GM18498 (cell line): ENCODE measurements around the gene CHCHD10.

Experiments
- ATAC-seq: cut with Tn5 transposase; IDR thresholded peaks from one replicate; pipeline ENCODE4 v1.9.1; 2021; ENCODE audit warnings: mild to moderate bottlenecking, moderate library complexity; ENCODE audit not compliant: unreplicated experiment

CHCHD10 gene

GRCh38 chr22:23787910-23788309, 20.1 kb upstream of the CHCHD10 start:
- no peak for ATAC-seq

- no peak for ATAC-seq
Observed at GRCh38 chr22:23787600-23787896, 19.8 kb upstream of the CHCHD10 start.

GRCh38 chr22:23786752-23787599, 19.2 kb upstream of the CHCHD10 start, which contains the start of gene SMARCB1:
Gene SMARCB1, plus strand, starts transcription at chr22:23786966. Its CDS starts 204 bp downstream, at chr22:23787170.
- peak; percentile 66 for ATAC-seq

- no peak for ATAC-seq
Observed at GRCh38 chr22:23786261-23786710, 18.5 kb upstream of the CHCHD10 start.

GRCh38 chr22:23784215-23784732, 16.5 kb upstream of the CHCHD10 start:
- no peak for ATAC-seq

DNA sequence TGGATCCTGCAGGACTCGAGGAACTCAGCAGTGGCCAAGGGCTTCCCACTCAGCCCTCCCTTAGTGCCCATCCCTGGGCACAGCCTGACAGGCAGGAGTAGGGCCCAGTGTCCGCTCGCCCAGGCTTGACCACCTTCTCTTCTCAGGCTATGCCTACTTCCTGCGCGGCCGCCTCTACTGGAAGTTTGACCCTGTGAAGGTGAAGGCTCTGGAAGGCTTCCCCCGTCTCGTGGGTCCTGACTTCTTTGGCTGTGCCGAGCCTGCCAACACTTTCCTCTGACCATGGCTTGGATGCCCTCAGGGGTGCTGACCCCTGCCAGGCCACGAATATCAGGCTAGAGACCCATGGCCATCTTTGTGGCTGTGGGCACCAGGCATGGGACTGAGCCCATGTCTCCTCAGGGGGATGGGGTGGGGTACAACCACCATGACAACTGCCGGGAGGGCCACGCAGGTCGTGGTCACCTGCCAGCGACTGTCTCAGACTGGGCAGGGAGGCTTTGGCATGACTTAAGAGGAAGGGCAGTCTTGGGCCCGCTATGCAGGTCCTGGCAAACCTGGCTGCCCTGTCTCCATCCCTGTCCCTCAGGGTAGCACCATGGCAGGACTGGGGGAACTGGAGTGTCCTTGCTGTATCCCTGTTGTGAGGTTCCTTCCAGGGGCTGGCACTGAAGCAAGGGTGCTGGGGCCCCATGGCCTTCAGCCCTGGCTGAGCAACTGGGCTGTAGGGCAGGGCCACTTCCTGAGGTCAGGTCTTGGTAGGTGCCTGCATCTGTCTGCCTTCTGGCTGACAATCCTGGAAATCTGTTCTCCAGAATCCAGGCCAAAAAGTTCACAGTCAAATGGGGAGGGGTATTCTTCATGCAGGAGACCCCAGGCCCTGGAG, 15.7 kb upstream of the CHCHD10 start:
- no peak for ATAC-seq

DNA sequence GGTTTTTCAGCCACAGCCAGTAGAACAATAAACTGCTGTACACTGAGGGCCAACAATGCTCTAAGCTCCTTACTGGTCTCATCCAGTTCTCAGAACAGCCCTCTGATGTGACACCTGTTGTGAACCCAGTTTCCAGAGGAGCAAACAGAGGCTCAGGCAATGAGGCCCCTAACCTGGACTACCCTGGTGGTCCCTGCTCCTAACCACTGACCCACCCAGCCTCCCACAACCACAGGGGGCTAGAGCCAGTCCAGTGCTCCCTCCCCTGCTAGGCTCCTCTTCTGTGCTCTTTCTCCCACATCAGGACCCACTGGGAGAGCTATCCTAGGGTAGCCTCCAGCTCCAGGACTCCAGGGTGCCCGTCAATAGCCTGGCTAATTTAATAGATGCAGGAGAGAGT, 14.9 kb upstream of the CHCHD10 start:
- ATAC-seq: no peak

GRCh38 chr22:23782252-23782651, 14.5 kb upstream of the CHCHD10 start:
- no peak for ATAC-seq

DNA sequence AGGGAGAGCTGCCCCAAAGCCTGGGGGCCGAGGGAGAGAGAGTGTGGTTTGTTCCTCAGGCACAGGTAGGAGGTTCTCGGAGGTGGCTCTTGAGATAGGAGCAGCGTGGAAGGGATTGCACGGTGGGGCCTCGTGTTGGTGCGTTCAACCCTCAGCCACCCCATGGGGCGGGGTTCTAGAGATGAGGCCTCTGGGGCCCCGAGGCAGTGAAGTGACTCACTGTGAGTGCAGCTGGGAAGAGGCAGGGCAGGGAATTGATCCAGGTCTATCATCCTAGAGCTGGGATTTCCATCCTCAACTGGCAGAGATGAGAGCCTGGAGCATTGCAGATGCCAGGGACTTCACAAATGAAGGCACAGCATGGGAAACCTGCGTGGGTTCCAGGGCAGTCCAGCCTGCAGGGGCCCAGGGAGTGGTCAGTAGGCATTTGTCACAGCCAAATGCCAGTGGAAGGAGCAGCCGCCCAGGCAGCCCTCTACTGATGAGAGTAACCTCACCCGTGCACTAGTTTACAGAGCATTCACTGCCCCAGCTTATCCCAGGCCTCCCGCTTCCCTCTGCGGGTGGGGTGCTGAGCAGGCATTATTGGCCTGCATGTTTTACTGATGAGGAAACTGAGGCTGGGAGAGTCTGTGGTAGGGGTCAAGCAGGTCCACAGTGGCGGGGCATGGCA, 13.9 kb upstream of the CHCHD10 start:
- ATAC-seq: no peak

GRCh38 chr22:23781065-23781464, 13.3 kb upstream of the CHCHD10 start:
- no peak for ATAC-seq

GRCh38 chr22:23780146-23780748, 12.5 kb upstream of the CHCHD10 start:
- ATAC-seq: no peak

DNA sequence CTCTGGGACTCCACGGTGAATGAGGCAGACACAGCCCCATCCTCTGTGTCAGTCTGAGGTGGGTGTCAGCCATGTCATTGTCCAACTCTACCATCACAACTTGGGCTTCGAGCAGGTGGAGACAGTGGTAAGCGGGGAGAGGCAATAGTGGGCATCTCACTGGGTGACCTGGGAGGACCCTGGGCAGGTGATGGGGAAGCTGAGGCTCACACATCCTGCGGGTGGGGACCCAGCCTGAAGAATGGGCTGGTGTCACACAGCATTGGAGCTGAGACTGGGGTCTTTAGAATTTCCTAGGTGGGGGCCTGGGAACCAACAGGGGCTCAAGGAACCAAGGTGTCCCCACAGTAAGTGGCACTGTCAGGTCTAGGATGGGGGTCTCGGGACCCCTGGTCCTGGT, 12.0 kb upstream of the CHCHD10 start:
- ATAC-seq: no peak

GRCh38 chr22:23779083-23779482, 11.3 kb upstream of the CHCHD10 start:
- no peak for ATAC-seq

GRCh38 chr22:23778577-23778900, 10.8 kb upstream of the CHCHD10 start:
- ATAC-seq: no peak

GRCh38 chr22:23777776-23778576, 10.2 kb upstream of the CHCHD10 start:
- ATAC-seq: no peak

- no peak for ATAC-seq
Observed at GRCh38 chr22:23775779-23776375, 8.1 kb upstream of the CHCHD10 start.

GRCh38 chr22:23774922-23775436, 7.2 kb upstream of the CHCHD10 start:
- no peak for ATAC-seq

DNA sequence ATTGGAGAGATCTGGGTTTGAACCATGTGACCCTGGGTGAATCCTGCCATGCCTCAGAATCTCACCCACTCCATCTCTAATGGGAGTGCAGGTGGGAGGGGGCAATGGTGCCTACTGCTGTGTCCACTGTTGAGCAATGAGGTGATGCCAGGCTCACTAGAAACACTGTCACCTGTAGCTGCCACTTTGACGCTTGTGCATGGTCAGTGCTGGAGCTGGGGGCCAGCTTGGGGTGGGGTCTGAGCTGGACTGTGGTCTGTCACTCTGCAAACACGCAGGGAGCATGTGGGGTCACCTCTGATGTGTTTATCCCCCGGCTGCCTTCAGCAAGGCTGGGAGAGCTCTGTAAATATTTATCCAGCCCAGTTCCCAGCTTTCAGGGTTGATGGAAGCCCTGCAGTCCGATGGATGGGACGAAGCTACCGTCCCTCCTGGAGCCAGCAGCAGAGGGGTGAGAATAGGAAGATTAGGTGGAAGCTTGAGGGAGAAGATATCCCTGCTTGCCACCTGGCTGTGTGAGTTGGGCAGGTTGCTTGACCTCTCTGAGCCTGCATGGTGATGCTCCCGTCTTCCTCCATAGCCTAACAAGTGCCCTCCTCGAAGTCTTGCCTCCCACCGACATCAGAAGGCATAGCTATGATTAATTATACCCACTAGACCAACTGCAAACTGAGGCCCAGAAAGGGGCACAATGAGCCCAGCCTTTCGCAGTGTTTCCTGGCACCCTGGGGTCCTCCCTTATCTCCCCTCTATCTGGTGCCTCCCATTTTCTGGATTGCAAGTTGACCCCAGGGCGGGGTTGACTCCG, 6.5 kb upstream of the CHCHD10 start:
- ATAC-seq: no peak
